ENCODE results near the gene SH3PXD2B.

The SH3PXD2B gene

GRCh38 chr5:172280929-172281328 is 173.4 kb downstream of the SH3PXD2B start:
- no peak for TF ChIP-seq TAF1 (IDR thresholded peaks at IDR 0.05; ENCODE audit: low read depth)
- TF ChIP-seq RAD21 (IDR thresholded peaks at IDR 0.05; ENCODE audit: low read depth) = no peak
- TF ChIP-seq EP300 (IDR thresholded peaks at IDR 0.05; ENCODE audit: borderline replicate concordance) = no peak
- TF ChIP-seq, protein P1, sequence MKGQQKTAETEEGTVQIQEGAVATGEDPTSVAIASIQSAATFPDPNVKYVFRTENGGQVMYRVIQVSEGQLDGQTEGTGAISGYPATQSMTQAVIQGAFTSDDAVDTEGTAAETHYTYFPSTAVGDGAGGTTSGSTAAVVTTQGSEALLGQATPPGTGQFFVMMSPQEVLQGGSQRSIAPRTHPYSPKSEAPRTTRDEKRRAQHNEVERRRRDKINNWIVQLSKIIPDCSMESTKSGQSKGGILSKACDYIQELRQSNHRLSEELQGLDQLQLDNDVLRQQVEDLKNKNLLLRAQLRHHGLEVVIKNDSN (IDR thresholded peaks at IDR 0.05) = no peak
- no peak for TF ChIP-seq EGR1 (IDR thresholded peaks at IDR 0.05)
- no peak for TF ChIP-seq CREB1 (IDR thresholded peaks at IDR 0.05; ENCODE audit: low read depth)
- TF ChIP-seq FOXM1 (IDR thresholded peaks at IDR 0.05; ENCODE audit: borderline replicate concordance, low read depth) = no peak

GRCh38 chr5:172280317-172280716 is 174.0 kb downstream of the SH3PXD2B start:
- TF ChIP-seq NFIC (IDR thresholded peaks at IDR 0.05) (no peak), CREB1 (IDR thresholded peaks at IDR 0.05; ENCODE audit: low read depth) (no peak), EP300 (IDR thresholded peaks at IDR 0.05; ENCODE audit: borderline replicate concordance) (no peak), YY1 (IDR thresholded peaks at IDR 0.05; ENCODE audit: low read depth) (no peak), ZBTB7A (IDR thresholded peaks at IDR 0.05; ENCODE audit: low read depth) (no peak), CEBPB (IDR thresholded peaks at IDR 0.05) (no peak), TCF12 (IDR thresholded peaks at IDR 0.05; ENCODE audit: low read depth) (no peak)
- TF ChIP-seq, protein P2, sequence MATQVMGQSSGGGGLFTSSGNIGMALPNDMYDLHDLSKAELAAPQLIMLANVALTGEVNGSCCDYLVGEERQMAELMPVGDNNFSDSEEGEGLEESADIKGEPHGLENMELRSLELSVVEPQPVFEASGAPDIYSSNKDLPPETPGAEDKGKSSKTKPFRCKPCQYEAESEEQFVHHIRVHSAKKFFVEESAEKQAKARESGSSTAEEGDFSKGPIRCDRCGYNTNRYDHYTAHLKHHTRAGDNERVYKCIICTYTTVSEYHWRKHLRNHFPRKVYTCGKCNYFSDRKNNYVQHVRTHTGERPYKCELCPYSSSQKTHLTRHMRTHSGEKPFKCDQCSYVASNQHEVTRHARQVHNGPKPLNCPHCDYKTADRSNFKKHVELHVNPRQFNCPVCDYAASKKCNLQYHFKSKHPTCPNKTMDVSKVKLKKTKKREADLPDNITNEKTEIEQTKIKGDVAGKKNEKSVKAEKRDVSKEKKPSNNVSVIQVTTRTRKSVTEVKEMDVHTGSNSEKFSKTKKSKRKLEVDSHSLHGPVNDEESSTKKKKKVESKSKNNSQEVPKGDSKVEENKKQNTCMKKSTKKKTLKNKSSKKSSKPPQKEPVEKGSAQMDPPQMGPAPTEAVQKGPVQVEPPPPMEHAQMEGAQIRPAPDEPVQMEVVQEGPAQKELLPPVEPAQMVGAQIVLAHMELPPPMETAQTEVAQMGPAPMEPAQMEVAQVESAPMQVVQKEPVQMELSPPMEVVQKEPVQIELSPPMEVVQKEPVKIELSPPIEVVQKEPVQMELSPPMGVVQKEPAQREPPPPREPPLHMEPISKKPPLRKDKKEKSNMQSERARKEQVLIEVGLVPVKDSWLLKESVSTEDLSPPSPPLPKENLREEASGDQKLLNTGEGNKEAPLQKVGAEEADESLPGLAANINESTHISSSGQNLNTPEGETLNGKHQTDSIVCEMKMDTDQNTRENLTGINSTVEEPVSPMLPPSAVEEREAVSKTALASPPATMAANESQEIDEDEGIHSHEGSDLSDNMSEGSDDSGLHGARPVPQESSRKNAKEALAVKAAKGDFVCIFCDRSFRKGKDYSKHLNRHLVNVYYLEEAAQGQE (IDR thresholded peaks at IDR 0.05; ENCODE audit: low read depth) = no peak
- TF ChIP-seq, protein P1 (IDR thresholded peaks at IDR 0.05) = no peak
- TF ChIP-seq, protein P3, sequence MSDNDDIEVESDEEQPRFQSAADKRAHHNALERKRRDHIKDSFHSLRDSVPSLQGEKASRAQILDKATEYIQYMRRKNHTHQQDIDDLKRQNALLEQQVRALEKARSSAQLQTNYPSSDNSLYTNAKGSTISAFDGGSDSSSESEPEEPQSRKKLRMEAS (IDR thresholded peaks at IDR 0.05) = no peak

GRCh38 chr5:172278356-172278755 is 176.0 kb downstream of the SH3PXD2B start:
- TF ChIP-seq YY1 (IDR thresholded peaks at IDR 0.05; ENCODE audit: low read depth) = no peak
- TF ChIP-seq CEBPB (IDR thresholded peaks at IDR 0.05) = no peak
- no peak for TF ChIP-seq EP300 (IDR thresholded peaks at IDR 0.05; ENCODE audit: borderline replicate concordance)
- TF ChIP-seq CREB1 (IDR thresholded peaks at IDR 0.05; ENCODE audit: low read depth) = no peak
- no peak for TF ChIP-seq EGR1 (IDR thresholded peaks at IDR 0.05)
- no peak for TF ChIP-seq ZBTB7A (IDR thresholded peaks at IDR 0.05; ENCODE audit: low read depth)
- no peak for TF ChIP-seq RAD21 (IDR thresholded peaks at IDR 0.05; ENCODE audit: low read depth)

- no peak for TF ChIP-seq ZBTB7A (IDR thresholded peaks at IDR 0.05; ENCODE audit: low read depth)
- TF ChIP-seq, protein P3 (IDR thresholded peaks at IDR 0.05) = no peak
- no peak for TF ChIP-seq EP300 (IDR thresholded peaks at IDR 0.05; ENCODE audit: borderline replicate concordance)
- TF ChIP-seq TCF12 (IDR thresholded peaks at IDR 0.05; ENCODE audit: low read depth) = no peak
- no peak for TF ChIP-seq NFIC (IDR thresholded peaks at IDR 0.05)
- no peak for TF ChIP-seq TEAD4 (IDR thresholded peaks at IDR 0.05)
- TF ChIP-seq YY1 (IDR thresholded peaks at IDR 0.05; ENCODE audit: low read depth) = no peak
- TF ChIP-seq EGR1 (IDR thresholded peaks at IDR 0.05) = no peak
- no peak for TF ChIP-seq CEBPB (IDR thresholded peaks at IDR 0.05)
- TF ChIP-seq TAF1 (IDR thresholded peaks at IDR 0.05; ENCODE audit: low read depth) = no peak
- TF ChIP-seq RAD21 (IDR thresholded peaks at IDR 0.05; ENCODE audit: low read depth) = no peak
- TF ChIP-seq, protein P2 (IDR thresholded peaks at IDR 0.05; ENCODE audit: low read depth) = no peak
- TF ChIP-seq CREB1 (IDR thresholded peaks at IDR 0.05; ENCODE audit: low read depth) = no peak
- TF ChIP-seq FOXM1 (IDR thresholded peaks at IDR 0.05; ENCODE audit: borderline replicate concordance, low read depth) = no peak
These were observed 178.1 kb downstream of the SH3PXD2B start for GRCh38 chr5:172276214-172276613.
